B cell (primary cell): ENCODE data around the gene TRMT2A. TPM values are rescaled to one million over a fixed set of nuclear protein-coding genes. Genes with fewer than 3 reads are reported as not detected.
A peak's percentile ranks its signal among the peaks of the same experiment; 100 is the strongest.

Experiments
- ATAC-seq: fragments of 200-7000 bp; cut with Tn5 transposase; one replicate; pipeline ENCODE4 v1.10.0; 2021; ENCODE audit warnings: low read depth, mild to moderate bottlenecking, moderate number of reproducible peaks, moderate library complexity
- CTCF ChIA-PET: fragments of 350-600 bp; sonication (Branson Sonifier 250); formaldehyde crosslinking; loops from one replicate; lab custom pipeline; 2021; ENCODE audit warnings: antibody characterized with exemption, inconsistent platforms; lab: Charles Lee
- POLR2A ChIA-PET: fragments of 350-600 bp; sonication (Branson Sonifier 250); formaldehyde crosslinking; loops from one replicate; lab custom pipeline; 2021; ENCODE audit warnings: antibody characterized with exemption; lab: Charles Lee
- DNase-seq: peaks from one replicate; pipeline ENCODE4 v3.0.0; 2013
- H2AFZ ChIP-seq: 2 replicates; pipeline ENCODE4 v1.6.1; 2012; ENCODE audit warnings: mild to moderate bottlenecking, low read depth, low read length; ENCODE audit not compliant: insufficient read depth, poor library complexity, severe bottlenecking
- H3K27ac ChIP-seq, 2 donors: 1 replicate in 1 of 2; 2 replicates in 1 of 2; pipeline ENCODE4 v1.5.1; 2012 to 2013; ENCODE audit warnings: low read length in 2 of 2, mild to moderate bottlenecking in 2 of 2, moderate library complexity in 1 of 2
- H3K27me3 ChIP-seq, 4 experiments: fragments of 200-600 bp in 1 of 4; sonication (generic) in 1 of 4; replicated peaks in 1 of 4; 1 replicate in 2 of 4; 2 replicates in 2 of 4; pipeline versions ENCODE4 v1.6.1 to v1.7.0; 2013 to 2016; ENCODE audit warnings: low read length in 3 of 4, mild to moderate bottlenecking in 2 of 4, mixed read lengths in 1 of 4, moderate library complexity in 1 of 4; ENCODE audit not compliant: insufficient read depth in 4 of 4, control insufficient read depth in 3 of 4; ENCODE audit errors: control extremely low read depth in 1 of 4
- H3K36me3 ChIP-seq, 2 experiments: replicated peaks in 1 of 2; 1 replicate in 1 of 2; 2 replicates in 1 of 2; pipeline versions ENCODE4 v1.6.1 to v1.7.1; 2013; ENCODE audit warnings: low read length in 1 of 2; ENCODE audit not compliant: insufficient read depth in 2 of 2, control insufficient read depth in 1 of 2; ENCODE audit errors: control extremely low read depth in 1 of 2, extremely low read depth in 1 of 2
- H3K4me1 ChIP-seq, 2 donors: fragments of 200-600 bp in 1 of 2; sonication (generic) in 1 of 2; 1 replicate in 1 of 2; 2 replicates in 1 of 2; pipeline versions ENCODE4 v1.5.1 to v1.6.1; 2013 to 2017; ENCODE audit warnings: low read length in 2 of 2; ENCODE audit not compliant: control insufficient read depth in 2 of 2, insufficient read depth in 2 of 2
- H3K4me2 ChIP-seq: replicated peaks from 2 replicates; pipeline ENCODE3; 2012; ENCODE audit warnings: mild to moderate bottlenecking, low read depth, low read length; ENCODE audit not compliant: poor library complexity, severe bottlenecking
- H3K4me3 ChIP-seq, 5 experiments: fragments of 200-600 bp in 1 of 5; sonication (generic) in 1 of 5; 1 replicate in 3 of 5; 2 replicates in 2 of 5; pipeline versions ENCODE4 v1.5.1 to v1.7.0; 2011 to 2016; ENCODE audit warnings: low read length in 4 of 5, mild to moderate bottlenecking in 4 of 5, low read depth in 2 of 5, control low read depth in 1 of 5, moderate library complexity in 1 of 5; ENCODE audit not compliant: insufficient read depth in 1 of 5; ENCODE audit errors: control extremely low read depth in 1 of 5, extremely low read depth in 1 of 5
- H3K79me2 ChIP-seq: fragments of 200-600 bp; sonication (generic); one replicate; pipeline ENCODE4 v1.6.0; 2016; ENCODE audit warnings: low read length; ENCODE audit not compliant: control insufficient read depth, insufficient read depth
- H3K9ac ChIP-seq: fragments of 200-600 bp; sonication (generic); 2 replicates; pipeline ENCODE4 v1.6.1; 2017; ENCODE audit warnings: mild to moderate bottlenecking, low read length, moderate library complexity
- H3K9me3 ChIP-seq, 3 donors: one replicate each; pipeline versions ENCODE4 v1.6.1 to v1.7.1; 2013; ENCODE audit warnings: low read length in 2 of 3; ENCODE audit not compliant: control insufficient read depth in 2 of 3, insufficient read depth in 1 of 3; ENCODE audit errors: control extremely low read depth in 1 of 3
- H4K20me1 ChIP-seq: 2 replicates; pipeline ENCODE4 v1.6.0; 2012; ENCODE audit warnings: mild to moderate bottlenecking, low read length; ENCODE audit not compliant: insufficient read depth, control insufficient read depth, poor library complexity, severe bottlenecking
- H3K27ac Mint-ChIP-seq: one replicate; pipeline ENCODE4 v1.8.0; 2021; ENCODE audit warnings: mixed read lengths
- H3K27me3 Mint-ChIP-seq: one replicate; pipeline ENCODE4 v1.8.0; 2021; ENCODE audit warnings: mixed read lengths
- H3K4me1 Mint-ChIP-seq: one replicate; pipeline ENCODE4 v1.8.0; 2021; ENCODE audit warnings: mixed read lengths
- H3K4me3 Mint-ChIP-seq: one replicate; pipeline ENCODE4 v1.8.0; 2021; ENCODE audit warnings: mixed read lengths
- H3K9me3 Mint-ChIP-seq: one replicate; pipeline ENCODE4 v1.8.0; 2022; ENCODE audit warnings: mixed read lengths; ENCODE audit not compliant: insufficient read depth
- CTCF ChIP-seq: fragments of 200-600 bp; IDR thresholded peaks from one replicate; pipeline ENCODE4 v1.8.0; 2022; ENCODE audit warnings: antibody characterized with exemption, mild to moderate bottlenecking
- EZH2 ChIP-seq: IDR thresholded peaks from 2 replicates; pipeline ENCODE4 v1.6.1; 2012; ENCODE audit warnings: borderline replicate concordance, low read depth, mild to moderate bottlenecking, moderate library complexity, low read length; ENCODE audit not compliant: insufficient read depth, poor library complexity, severe bottlenecking
- WGBS: methylation state at CpG from one replicate; pipeline ENCODE4 v1.1.5; 2013; ENCODE audit warnings: missing lambda C conversion rate; ENCODE audit not compliant: insufficient coverage; 5-methylcytosine and 5-hydroxymethylcytosine counted together
- intact Hi-C: fragments of 100-400 bp; cut with micrococcal nuclease; formaldehyde crosslinking; loops from one replicate; pipeline ENCODE4 v1.10.0; 2022
- polyA plus RNA-seq: library from polyadenylated mRNA; depleted of rRNA; stranded (reverse); fragments of >200 nt; gene quantifications from 2 replicates; pipeline ENCODE4 v1.2.3, GENCODE V29; 2012
- total RNA-seq, 2 donors: library from RNA; stranded (reverse); fragments of 120-200 nt in 1 of 2; gene quantifications; 1 replicate in 1 of 2; 2 replicates in 1 of 2; pipeline versions ENCODE4 v1.2.3 to v1.2.4, GENCODE V29; 2013 to 2022

Gene TRMT2A
- total and polyA plus RNA-seq, 2 donors (not counting 1 experiment from before 2014, with no cell fraction given), result 95.7 to 144 TPM

GRCh38 chr22:20137671-20138416 lies 20.8 kb upstream of the TRMT2A start:
- no peak for TF ChIP-seq EZH2
- no peak for TF ChIP-seq CTCF
- intact Hi-C loops, result no loop called here
- no peaks in the 10 kb centered on the region for H3K27me3 ChIP-seq
- DNase-seq (no peak), ATAC-seq (no peak)
- H3K27ac Mint-ChIP-seq, result no peak overlapping the region
- peaks cover 7 to 36% of the 10 kb centered on the region in 2 donors for H3K4me1 ChIP-seq
- ChIA-PET CTCF (no interaction called here), POLR2A (no interaction called here)
- peaks cover 64% of the 10 kb centered on the region for H4K20me1 ChIP-seq
- H3K4me3 Mint-ChIP-seq, result no peak overlapping the region
- no peaks in the 10 kb centered on the region for H3K9me3 ChIP-seq
- H2AFZ ChIP-seq, result no peak overlapping the region
- H3K27ac ChIP-seq, result no peak overlapping the region
- H3K9me3 Mint-ChIP-seq, result no peaks in the 10 kb centered on the region
- H3K4me3 ChIP-seq, result no peak overlapping the region
- peaks cover 38% of the 10 kb centered on the region for H3K4me1 Mint-ChIP-seq
- H3K27me3 Mint-ChIP-seq, result no peaks in the 10 kb centered on the region
- H3K9ac ChIP-seq, result no peak overlapping the region
- 39% methylated on average over 26 of the region's 26 CpGs for WGBS
- peaks cover 0 to 7% of the 10 kb centered on the region in 2 experiments for H3K36me3 ChIP-seq
- H3K4me2 ChIP-seq, result peak overlapping the region; percentile 28
- peaks cover 40% of the 10 kb centered on the region for H3K79me2 ChIP-seq

- Histone ChIP-seq H3K9ac (no peak overlapping the region), H3K4me1 (peaks cover 14 to 44% of the 10 kb centered on the region in 2 donors), H3K27ac (no peak overlapping the region), H3K9me3 (no peaks in the 10 kb centered on the region), H3K4me3 (no peak overlapping the region), H3K79me2 (peaks cover 47% of the 10 kb centered on the region), H3K36me3 (peaks cover 0 to 7% of the 10 kb centered on the region in 2 experiments), H4K20me1 (peaks cover 72% of the 10 kb centered on the region), H2AFZ (no peak overlapping the region), H3K27me3 (no peaks in the 10 kb centered on the region), H3K4me2 (no peak overlapping the region)
- ChIA-PET CTCF (no interaction called here), POLR2A (no interaction called here)
- WGBS, result 85% methylated on average over 13 of the region's 13 CpGs
- DNase-seq, result no peak
- H3K4me1 Mint-ChIP-seq, result peaks cover 38% of the 10 kb centered on the region
- no peak for ATAC-seq
- TF ChIP-seq EZH2 (no peak), CTCF (no peak)
- intact Hi-C loops, result no loop called here
- H3K4me3 Mint-ChIP-seq, result no peak overlapping the region
- no peak overlapping the region for H3K27ac Mint-ChIP-seq
- H3K9me3 Mint-ChIP-seq, result no peaks in the 10 kb centered on the region
- H3K27me3 Mint-ChIP-seq, result no peaks in the 10 kb centered on the region
Observed at GRCh38 chr22:20137113-20137512, 20.1 kb upstream of the TRMT2A start.
